HCEC 1CT (cell line): ENCODE results near the gene OXCT2.

Experiments
- DNase-seq: peaks from one replicate; pipeline ENCODE4 v3.0.0-alpha.2; 2017

The OXCT2 gene

DNA sequence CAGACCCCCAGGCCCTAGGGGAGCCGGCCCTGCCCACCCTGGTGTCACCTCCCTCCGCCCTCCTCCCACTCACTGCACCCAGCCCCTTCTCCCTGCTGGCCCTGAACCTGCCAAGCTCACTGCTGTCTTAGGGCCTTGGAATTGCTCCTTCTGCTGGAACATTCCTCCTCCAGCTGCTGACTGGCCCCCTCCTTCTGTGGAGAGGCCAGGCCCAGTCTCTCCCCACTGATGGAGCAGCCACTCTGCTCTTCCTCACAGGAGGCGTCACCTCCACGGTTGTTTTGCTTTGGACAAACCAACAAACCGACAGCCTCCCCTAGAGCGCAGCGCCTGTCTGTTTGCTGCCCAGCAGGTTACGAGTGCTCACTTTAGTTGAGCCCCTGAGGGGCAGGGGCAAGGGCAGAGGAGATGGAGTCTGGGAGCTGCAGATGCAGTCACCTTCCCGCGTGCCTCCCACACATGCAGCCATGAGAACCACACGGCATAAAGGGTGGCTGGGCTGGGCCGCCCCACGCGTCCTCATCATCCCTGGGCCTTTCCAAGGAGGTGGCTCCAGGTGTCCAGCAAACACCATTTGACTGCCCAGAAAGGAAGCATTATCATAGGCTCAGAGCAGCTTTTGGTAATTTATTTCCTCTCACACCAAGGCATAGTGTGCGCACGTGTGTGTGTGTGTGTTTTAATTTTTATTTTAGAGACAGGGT is 9.4 kb downstream of the OXCT2 start:
- no peak for DNase-seq

DNA sequence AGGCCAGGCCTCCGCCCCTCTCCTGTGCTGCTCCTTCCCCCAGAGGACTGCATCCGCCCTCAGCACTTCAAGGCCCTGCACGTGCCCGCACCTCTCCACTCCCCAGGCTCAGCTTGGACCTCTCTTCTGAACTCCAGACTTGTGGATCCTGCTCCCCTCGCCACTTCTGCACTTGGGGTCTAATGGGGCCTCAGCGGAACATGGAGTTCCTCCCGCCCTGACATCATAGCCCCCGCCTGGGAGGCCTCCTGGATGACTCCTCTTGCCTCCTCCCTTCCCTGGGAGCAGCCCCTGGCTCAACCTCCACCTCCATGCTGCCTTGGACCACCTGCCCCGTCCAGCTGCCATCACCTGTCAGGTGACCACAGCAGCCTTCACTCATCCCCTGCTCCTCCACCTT is 10.1 kb downstream of the OXCT2 start:
- DNase-seq = no peak

DNA sequence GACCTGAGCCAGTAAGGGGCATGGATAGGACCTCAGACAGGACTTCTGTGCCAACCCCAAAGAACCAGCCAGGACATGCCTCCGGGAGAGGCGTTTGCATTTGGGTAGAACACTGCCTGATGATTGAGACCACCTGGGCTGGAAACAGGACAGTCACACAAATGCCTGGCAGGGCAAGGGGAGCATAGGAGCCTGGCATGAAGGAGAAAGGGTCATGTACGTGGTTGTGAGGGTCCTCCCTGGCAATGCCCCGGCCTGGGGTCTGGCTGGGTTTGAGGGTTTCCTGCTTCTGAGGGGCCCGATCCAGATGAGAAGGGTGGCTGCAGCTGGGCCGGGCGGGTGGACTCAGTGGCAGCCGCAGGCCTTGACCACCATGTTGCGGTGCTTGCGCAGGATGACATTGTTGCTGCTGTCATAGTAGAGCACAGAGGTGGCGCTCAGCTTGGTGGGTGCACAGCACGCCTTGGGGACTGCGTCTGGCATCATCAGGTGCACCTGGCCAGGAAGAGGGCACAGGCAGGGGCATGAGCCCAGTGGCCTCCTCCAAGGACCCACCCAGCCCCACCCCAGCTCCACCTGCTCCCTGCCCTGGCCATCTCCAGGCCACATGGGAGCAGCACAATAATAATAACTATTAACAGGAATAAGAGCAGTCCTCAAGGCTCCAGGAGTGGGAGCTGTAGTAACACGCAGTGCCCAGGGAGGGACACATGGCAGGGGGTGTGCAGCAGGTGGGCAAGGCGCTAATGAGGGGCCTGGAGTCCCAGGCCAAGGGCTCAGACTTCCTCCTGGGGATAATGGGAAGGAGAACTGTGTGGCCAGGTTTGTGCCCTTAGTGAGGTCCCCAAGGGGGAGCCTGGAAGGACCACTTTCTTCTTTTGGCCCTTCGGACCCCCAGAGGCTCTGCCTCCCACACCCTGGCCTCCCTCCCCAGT is 10.8 kb downstream of the OXCT2 start:
- DNase-seq = no peak

DNA sequence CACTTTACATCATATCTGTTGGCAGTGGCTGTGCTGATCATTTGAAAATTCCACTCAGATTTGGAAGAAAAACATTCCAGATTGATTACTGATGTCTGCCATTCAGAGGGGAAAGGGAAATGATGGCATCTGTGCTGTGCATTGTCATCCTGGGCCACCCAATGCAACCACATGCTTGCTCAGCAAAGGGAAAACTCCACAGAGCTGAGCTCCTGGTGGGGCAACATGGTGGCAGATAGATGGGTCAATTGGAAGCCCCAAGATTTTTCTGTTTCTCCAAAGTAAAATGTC is 11.8 kb downstream of the OXCT2 start:
- DNase-seq = no peak

DNA sequence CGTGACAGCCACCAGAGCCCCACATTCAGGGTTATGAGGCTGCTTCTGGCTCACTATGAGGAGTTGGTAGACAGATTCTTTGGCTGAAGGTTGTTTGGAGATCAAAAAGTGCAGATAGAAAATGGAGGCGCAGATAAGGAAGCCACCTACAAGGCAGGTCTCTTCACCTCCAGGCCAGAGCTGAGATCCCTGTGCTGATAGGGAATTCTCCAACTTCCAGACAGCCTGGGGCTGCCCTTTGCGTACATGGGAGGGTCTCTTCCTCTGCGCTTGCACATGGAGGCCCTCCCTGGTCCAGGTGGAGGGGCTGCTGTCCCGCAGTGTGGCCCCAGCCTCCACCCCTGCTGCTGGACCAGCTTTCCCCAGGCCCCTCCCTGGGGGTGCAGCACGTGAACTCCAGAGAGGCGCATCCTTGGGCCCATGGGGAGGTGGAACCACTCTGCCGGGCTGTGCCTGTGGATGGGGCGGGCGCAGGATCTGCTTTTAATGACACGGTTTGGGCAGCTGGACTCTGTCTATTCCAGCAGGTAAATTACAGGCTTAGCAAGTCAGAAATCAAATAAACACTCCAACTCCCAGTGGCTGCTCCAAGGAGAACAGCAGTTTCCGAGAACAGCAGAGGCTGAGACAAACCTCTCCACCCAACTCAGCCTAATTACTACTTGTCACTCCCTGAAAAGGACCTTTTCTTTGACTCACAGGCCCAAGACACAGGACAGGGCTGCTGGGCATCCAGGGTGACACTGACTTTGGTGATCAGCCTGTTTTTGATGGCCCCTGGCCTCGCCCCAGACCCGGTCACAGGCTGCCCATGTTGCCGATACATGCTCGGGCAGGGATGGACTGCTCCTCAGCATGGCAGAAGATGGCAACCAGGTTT is 12.4 kb downstream of the OXCT2 start:
- DNase-seq = no peak

DNA sequence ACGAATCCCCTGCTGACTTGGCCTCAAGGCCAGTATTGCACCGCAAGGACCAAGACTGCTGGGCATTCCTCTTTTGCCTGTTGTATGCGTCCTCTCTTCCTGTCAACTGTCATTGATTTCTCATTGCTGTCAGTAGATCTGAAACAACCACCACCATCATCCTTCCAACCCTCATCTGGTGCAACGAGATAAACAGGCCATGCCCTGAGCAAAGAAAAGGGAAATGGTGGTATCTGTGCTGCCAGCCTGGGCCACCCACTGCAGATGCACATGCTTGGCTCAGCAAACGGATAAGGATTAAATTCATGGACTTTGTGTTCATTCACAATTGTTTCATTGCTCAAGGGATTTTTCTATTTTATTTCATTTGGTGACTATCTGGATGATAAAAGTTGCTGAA is 13.6 kb downstream of the OXCT2 start:
- DNase-seq = no peak

DNA sequence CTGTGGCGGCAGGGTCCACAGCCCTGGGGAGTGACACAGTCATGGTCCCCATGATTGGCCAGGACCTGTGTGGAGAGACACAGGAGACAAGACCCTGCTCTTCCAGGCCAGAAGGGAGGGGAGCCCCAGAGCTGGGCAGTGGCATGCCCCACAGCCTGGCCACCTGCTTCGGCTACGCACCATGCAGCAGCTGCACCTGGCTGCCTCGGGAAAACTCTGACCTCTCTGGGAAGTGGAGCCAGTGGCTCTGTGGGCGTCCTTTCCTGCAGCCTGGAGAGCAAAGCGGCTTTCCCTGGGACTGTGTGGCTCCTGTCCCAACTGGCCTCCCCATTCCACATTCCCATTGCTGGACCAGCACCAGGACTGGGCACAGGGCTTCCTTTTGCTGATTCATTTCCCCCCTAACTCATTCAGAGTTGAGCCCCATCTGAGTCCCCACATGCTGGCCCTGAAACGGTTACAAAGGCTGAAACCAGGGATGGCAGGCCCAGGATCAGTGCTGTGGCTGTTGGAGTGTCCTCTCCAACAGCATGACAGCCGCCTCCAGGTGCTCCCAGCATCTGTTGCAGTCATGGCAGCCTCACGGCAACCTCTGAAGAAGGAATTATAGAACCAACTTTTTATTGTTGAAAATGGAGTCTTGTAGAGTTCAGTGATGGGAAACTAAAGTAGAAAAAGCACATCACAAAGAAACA is 15.0 kb downstream of the OXCT2 start:
- no peak for DNase-seq

DNA sequence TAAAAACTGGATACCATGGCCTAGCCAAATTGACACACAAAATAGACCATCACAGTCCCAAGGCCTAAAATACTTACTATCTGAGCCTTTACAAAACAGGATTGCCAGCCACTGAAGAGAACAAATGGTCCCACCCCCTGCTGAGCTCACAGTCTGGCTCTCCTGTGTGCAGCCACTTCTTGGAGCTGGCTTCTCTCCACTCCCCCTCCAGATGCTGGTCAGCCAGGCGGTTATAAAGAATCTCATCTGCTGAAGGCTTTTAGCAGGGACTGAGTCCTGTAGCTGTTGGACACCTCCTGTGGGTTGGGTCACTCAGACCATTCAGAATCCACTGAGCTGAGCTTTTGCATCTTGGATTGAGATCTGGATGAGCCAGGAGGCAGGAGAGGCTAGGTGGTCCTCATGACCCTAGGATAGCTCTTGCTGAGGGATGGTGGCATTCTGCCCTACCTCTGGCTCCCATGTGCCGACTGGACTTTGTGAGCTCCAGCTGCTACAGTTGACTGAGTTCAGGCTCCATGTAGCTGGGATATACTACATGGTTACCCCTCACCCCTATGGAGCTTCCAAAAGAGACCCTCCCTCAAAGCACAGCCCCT is 16.1 kb downstream of the OXCT2 start:
- no peak for DNase-seq

DNA sequence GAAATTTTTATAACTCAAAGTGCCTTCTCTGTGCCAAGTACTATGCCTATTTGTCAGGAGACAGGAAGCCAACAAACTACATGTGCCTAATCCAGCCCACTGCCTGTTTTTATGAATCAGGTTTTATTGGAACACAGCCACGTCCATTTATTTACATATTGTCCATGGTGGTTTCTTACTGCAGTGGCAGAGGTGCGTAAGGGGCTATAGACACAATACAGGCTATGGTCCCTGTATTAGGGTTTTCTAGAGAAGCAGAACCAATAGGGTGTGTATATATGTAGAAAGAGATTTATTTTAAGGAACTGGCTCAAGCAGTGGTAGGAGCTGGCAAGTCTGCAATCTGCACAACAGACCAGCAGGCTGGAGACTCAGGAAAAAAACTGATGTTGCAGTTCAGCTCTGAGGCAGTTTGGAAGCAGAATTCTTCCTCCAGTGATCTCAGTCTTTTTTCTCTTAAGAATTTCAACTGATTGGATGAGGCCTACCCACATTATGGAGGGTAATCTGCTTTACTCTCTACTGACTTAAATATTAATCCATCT is 17.1 kb downstream of the OXCT2 start:
- DNase-seq = peak; percentile 25

DNA sequence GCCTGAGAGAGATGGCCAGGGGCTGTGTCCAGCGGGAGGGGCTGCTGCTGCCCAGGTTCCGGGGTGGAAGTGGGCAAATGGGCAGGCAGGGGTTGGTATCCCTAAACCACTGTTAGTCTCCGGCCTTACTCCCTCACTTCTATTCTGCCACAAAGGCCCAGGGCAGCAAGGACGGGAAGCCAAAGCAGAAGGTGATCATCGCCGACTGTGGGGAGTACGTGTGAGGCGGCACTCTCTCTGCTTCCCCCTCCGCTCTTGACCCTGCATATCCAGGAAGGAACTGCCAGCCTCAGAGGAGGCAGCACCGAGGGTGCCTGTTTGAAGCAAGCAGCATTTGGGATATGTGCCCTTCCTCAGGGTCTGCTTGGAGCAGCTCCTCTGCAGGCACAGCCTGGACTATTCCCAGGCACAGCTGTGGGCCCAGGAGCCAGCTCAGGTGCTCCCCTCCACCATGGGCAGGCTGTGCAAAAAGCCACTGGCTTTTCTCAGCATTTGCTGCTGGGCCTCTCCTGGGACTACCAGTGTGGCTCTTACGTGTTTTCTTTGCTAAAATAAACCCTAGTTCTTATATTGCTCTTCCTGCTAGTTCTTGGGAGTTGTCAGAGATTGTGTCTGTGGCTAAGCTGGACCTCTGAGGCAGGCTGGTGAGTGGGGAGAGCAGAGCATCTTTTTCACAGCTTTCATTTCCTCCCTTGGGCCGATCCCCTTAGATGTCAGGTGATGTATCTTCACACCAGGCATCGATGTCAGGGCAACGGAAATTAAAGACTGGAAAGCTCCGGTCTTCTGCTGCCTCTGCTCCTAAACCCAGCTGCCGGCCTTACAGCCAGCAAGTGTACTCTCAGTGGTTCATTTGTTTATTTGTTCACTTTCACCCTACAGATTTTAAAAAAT is 17.8 kb downstream of the OXCT2 start:
- DNase-seq = no peak

DNA sequence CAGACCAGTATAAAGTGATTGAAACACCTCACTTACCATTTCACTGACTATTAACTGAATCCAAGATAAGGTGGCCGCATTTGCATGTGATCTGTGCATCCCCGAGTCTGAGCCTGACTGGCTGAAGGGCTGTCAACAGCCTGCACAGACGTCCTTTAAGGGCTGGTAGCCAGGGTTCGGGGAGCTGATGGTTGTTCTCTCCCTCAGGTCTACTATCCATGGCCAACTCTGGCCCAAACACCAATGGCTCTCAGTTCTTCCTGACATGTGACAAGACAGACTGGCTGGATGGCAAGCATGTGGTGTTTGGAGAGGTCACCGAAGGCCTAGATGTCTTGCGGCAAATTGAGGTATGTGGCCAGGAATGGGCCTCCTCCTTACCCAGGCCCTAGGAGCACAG is 18.4 kb downstream of the OXCT2 start:
- DNase-seq = no peak

DNA sequence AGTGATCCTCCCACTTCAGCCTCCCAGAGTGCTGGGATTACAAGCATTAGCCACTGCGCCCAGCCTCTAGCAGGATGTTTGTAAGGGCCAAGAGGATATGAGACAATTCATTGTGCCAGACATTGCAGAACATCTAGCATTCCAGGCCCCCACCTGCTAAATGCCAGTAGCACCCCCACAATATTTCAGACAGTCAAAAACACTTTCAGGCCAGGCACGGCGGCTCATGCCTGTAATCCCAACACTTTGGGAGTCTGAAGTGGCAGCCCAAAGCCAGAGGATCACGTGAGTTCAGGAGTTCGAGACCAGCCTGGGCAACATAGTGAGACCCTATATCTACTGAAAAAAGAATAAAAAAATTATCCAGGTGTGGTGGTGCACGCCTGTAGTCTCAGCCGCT is 19.6 kb downstream of the OXCT2 start:
- DNase-seq = no peak

DNA sequence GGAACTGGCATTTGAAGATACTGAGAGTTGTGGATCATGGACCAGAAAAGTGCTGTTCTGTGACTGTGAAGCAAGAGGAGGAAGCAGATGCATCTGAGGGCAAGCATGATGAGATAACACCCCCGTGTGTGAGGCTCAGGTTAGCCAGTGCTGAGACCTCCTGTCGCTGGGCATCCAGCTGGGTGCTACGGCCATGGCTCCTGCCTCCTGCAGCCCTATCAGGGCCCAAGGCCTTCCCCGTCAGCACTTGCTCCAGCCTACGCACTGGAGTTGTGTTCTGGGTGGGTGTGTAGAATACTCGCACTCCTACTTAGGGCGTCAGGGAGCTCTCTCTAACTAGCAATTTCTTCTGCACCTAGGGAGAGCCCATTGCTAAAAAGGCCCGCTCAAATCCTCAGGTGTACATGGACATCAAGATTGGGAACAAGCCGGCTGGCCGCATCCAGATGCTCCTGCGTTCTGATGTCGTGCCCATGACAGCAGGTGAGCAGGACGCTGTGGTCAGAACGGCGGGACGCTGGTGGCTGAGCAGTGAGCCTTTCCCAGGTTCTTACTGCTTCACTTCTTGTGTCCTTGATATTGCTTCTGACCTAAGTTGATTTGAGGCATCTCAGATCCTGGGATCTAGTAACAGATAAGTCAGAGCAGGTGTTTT is 26.0 kb downstream of the OXCT2 start:
- no peak for DNase-seq

DNA sequence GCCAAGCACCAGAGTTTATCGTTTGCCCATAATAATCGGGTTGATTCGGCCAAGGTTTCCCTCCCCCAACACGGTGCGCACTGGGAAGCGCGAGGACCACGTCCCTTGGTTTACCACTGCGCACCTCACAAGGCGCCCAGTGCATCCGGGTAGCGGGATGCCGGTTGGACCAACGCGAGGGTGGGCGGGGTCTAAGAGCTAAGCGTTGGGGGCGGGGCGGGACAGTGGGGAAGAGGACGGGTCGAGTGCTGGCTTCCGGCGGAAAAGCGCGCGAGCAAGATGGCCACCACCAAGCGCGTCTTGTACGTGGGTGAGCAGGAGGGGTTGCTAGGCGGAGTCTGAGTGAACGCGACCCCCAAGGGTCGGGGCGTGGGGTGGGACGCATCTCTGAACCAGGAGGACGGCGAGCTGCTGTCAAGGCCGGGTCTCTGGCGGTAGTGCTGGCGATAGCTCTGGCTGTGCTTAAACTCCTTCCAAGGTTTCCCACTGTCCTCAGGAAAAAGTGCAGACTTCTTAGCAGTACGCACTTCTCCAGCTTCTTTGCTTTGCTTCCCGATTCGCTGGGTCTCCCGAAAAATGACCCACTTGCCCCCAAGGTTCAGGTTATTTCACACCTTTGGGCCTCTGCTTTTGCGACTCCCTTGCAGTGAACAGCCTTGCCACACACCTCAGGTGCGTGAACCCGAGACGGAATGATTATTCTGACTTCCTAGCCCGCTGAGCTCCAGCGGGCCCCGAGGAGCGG is 32.4 kb downstream of the OXCT2 start, which contains the start of gene PPIE:
TSS of gene PPIE (plus strand) at position 261 of the 745 bp plus-strand sequence. CDS start at position 280, 19 bp downstream.
- DNase-seq = peak; percentile 86

DNA sequence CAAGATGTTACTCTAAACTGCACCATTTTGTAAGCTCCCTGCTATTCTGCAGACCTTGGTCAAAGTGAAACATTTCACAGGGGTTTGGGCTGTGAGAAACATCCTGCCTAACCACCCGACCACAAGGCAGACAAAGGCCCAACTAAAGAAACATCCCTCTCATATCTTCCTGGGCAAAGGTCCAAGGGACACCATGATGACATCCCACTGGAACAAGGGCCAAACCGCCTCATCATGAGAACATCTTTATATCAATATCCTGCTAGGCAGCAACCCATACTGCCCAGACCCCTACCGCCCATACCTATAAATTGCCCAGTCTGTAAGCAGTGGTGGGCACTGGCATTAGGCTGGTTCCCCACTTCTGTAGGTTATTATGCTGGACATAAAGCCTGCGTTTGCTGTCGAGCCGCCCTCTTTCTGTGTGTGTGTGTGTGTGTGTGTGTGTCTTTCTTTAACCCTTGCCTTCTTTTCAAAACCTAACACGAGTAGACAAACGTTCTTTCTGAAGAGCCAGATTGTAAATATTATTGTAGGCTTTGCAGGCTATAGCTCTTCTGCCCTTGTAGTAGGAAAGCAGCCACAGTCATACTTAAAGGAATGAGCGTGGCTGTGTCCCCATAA is 33.5 kb downstream of the OXCT2 start:
- no peak for DNase-seq

DNA sequence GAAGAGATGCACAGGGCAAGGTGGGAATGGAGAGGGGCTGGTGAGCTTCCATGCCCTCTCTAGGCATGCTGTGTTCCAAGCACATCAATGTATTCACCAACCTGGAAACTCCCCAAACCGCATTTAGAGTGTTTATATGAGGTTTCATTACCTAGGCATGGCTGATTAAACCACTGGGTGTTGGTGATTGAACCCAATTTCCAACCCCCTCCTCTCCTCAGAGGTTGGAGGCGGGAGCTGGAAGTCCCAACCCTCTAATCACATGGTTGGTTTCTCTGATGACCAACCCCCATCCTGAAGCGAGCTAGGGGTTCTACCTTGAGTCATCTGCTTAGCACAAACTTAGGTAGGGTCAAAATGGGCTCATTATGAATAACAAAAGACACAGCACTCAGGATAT is 35.4 kb downstream of the OXCT2 start:
- DNase-seq = no peak

DNA sequence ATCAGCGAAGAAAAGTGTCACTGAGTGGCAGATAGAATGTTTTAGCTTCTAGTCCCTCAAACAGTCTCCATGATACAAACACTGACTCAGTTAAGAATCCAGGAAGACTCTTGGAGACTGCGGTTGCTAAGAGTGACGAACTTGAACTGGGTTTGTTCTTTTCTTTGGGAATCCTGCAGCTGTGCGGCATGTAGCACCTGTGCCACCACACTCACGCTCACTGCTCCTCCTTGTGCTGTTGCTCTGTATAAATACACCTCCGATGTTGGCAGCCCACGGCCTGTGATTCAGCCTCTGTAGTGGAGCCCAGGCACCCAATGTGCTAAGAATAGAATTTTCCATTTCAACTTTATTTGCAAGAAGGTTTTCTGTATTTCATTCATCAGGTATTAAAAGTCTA is 38.0 kb downstream of the OXCT2 start:
- no peak for DNase-seq

DNA sequence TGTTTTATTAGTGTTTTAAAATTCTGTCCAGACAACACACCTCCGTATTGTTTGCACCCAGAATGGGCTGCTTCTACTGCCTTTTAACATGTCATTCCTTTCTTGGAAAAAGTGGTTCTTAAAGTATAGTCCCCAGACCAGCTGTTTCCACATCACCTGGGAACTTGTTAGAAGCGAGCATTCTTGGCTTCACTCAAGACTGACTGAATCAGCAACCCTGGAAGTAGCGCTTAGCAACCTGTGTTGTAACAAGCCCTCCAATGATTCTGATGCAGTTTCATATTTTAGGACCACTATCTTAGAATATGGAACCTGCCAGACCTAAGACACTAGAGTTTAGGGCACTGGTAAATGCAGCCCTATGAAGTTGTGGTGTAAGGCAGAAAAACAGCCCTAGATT is 38.4 kb downstream of the OXCT2 start:
- DNase-seq = no peak

DNA sequence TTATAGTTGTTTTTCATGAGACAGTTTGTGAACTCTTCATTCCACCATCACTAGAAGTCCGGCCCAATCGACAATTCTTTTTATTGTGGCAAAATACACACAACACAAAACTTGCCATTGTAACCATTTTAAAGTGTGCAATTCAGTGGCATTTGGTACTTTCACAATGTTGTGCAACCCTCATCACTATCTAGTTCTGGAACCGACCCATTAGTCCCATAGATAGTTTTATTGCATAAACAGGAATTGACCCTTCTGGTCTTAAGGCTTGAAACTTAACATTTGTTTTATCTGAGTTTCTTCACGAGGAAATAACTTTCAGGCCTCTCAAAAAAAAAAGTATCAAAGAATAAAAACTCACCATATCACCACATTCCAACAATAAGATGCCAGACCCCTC is 41.3 kb downstream of the OXCT2 start:
- DNase-seq = no peak
